ENCODE measurements around the gene NREP.

The NREP gene

DNA sequence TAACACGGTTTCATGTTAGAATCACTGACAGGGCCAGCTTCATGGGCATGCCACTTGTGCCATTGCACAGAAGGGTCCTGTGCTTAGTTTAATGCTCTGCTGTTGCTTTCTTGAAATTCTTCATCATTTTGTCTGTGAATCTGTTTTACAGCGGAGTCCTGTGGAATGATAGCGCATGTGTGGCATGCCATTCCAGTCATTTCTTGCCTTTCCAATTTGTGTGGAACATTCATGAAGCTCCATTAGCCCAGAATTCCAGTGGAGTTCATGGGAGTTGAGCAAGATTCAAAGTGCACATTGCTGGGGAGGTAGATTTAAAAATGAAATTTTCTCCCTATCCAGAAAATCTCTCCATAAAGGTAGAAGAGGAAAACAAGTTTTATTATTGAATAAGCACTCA lies 43.4 kb upstream of the NREP start:
- Histone ChIP-seq H3K14ac (ENCODE audit: low read length) (no peak overlapping the region), H3K27me3 (ENCODE audit: insufficient read depth, low read length) (no peaks in the 10 kb centered on the region), H2BK5ac (ENCODE audit: low read depth, low read length, poor library complexity) (no peak overlapping the region), H3K4me3 (ENCODE audit: low read depth, low read length) (no peak overlapping the region), H3K79me1 (ENCODE audit: low read length) (no peaks in the 10 kb centered on the region), H3K9me3 (ENCODE audit: insufficient read depth, low read depth, low read length) (no peaks in the 10 kb centered on the region), H3K23ac (ENCODE audit: low read length) (no peak overlapping the region), H3K4ac (ENCODE audit: low read depth, low read length) (no peak overlapping the region), H2BK12ac (ENCODE audit: low read length) (no peak overlapping the region), H2BK120ac (ENCODE audit: insufficient read depth, low read length, poor library complexity) (no peak overlapping the region), H2AK5ac (ENCODE audit: low read length) (no peak overlapping the region), H3K9ac (ENCODE audit: low read length) (no peak overlapping the region), H2AFZ (ENCODE audit: insufficient read depth, low read length, poor library complexity) (no peak overlapping the region), H4K91ac (ENCODE audit: low read depth, low read length) (no peak overlapping the region), H4K8ac (ENCODE audit: low read depth, low read length) (no peak overlapping the region), H3K36me3 (ENCODE audit: control insufficient read depth in 1 of 2, insufficient read depth in 2 of 2, low read length in 2 of 2) (no peaks in the 10 kb centered on the region), H3K4me2 (ENCODE audit: low read length) (no peak overlapping the region), H3K79me2 (ENCODE audit: control insufficient read depth, insufficient read depth, low read length, poor library complexity) (no peaks in the 10 kb centered on the region), H3K27ac (ENCODE audit: low read depth, low read length) (no peak overlapping the region), H3K4me1 (ENCODE audit: control insufficient read depth in 1 of 2, insufficient read depth in 2 of 2, low read length in 2 of 2) (peaks cover 0 to 3% of the 10 kb centered on the region in 2 experiments), H3K18ac (ENCODE audit: low read length) (no peak overlapping the region), H4K12ac (ENCODE audit: low read depth, low read length) (no peak overlapping the region)
- peak; percentile 52 to 82 for DNase-seq
- no CpG with 5 or more reads among the region's 3 CpGs for WGBS (ENCODE audit: extremely low coverage, insufficient coverage, insufficient read length)

GRCh38 chr5:111795142-111795541 lies 38.1 kb upstream of the NREP start:
- whole genome bisulfite sequencing (ENCODE audit: extremely low coverage, insufficient coverage, insufficient read length), result no CpG with 5 or more reads among the region's 1 CpG
- H3K4me2 ChIP-seq (ENCODE audit: low read length), result no peak overlapping the region

GRCh38 chr5:111792471-111793058 lies 35.6 kb upstream of the NREP start:
- H3K4me1 ChIP-seq (ENCODE audit: control insufficient read depth in 1 of 2, insufficient read depth in 2 of 2, low read length in 2 of 2), result no peaks in the 10 kb centered on the region
- DNase-seq, result no peak
- H3K79me1 ChIP-seq (ENCODE audit: low read length), result no peaks in the 10 kb centered on the region
- no peak overlapping the region for H2BK5ac ChIP-seq (ENCODE audit: low read depth, low read length, poor library complexity)
- no peak overlapping the region for H3K27ac ChIP-seq (ENCODE audit: low read depth, low read length)
- no peak overlapping the region for H4K12ac ChIP-seq (ENCODE audit: low read depth, low read length)
- no peak overlapping the region for H2BK120ac ChIP-seq (ENCODE audit: insufficient read depth, low read length, poor library complexity)
- no peaks in the 10 kb centered on the region for H3K79me2 ChIP-seq (ENCODE audit: control insufficient read depth, insufficient read depth, low read length, poor library complexity)
- H2BK12ac ChIP-seq (ENCODE audit: low read length), result no peak overlapping the region
- no peak overlapping the region for H3K14ac ChIP-seq (ENCODE audit: low read length)
- no peak overlapping the region for H3K4me3 ChIP-seq (ENCODE audit: low read depth, low read length)
- H4K8ac ChIP-seq (ENCODE audit: low read depth, low read length), result no peak overlapping the region
- H2AFZ ChIP-seq (ENCODE audit: insufficient read depth, low read length, poor library complexity), result no peak overlapping the region
- H2AK5ac ChIP-seq (ENCODE audit: low read length), result no peak overlapping the region
- no peak overlapping the region for H4K91ac ChIP-seq (ENCODE audit: low read depth, low read length)
- H3K27me3 ChIP-seq (ENCODE audit: insufficient read depth, low read length), result no peaks in the 10 kb centered on the region
- no peak overlapping the region for H3K4me2 ChIP-seq (ENCODE audit: low read length)
- WGBS (ENCODE audit: extremely low coverage, insufficient coverage, insufficient read length), result no CpG with 5 or more reads among the region's 4 CpGs
- no peak overlapping the region for H3K4ac ChIP-seq (ENCODE audit: low read depth, low read length)
- H3K23ac ChIP-seq (ENCODE audit: low read length), result no peak overlapping the region
- H3K18ac ChIP-seq (ENCODE audit: low read length), result no peak overlapping the region
- H3K9ac ChIP-seq (ENCODE audit: low read length), result no peak overlapping the region
- no peaks in the 10 kb centered on the region for H3K36me3 ChIP-seq (ENCODE audit: control insufficient read depth in 1 of 2, insufficient read depth in 2 of 2, low read length in 2 of 2)
- H3K9me3 ChIP-seq (ENCODE audit: insufficient read depth, low read depth, low read length), result no peaks in the 10 kb centered on the region

More at GRCh38 chr5:111795142-111795541, 38.1 kb upstream of the NREP start:
- Histone ChIP-seq H3K14ac (ENCODE audit: low read length) (no peak overlapping the region), H2AK5ac (ENCODE audit: low read length) (no peak overlapping the region), H3K4ac (ENCODE audit: low read depth, low read length) (no peak overlapping the region), H3K79me1 (ENCODE audit: low read length) (no peaks in the 10 kb centered on the region), H2BK12ac (ENCODE audit: low read length) (no peak overlapping the region), H4K91ac (ENCODE audit: low read depth, low read length) (no peak overlapping the region), H2BK120ac (ENCODE audit: insufficient read depth, low read length, poor library complexity) (no peak overlapping the region), H3K79me2 (ENCODE audit: control insufficient read depth, insufficient read depth, low read length, poor library complexity) (no peaks in the 10 kb centered on the region), H3K23ac (ENCODE audit: low read length) (no peak overlapping the region), H4K12ac (ENCODE audit: low read depth, low read length) (no peak overlapping the region), H3K27me3 (ENCODE audit: insufficient read depth, low read length) (no peaks in the 10 kb centered on the region), H3K18ac (ENCODE audit: low read length) (no peak overlapping the region), H2AFZ (ENCODE audit: insufficient read depth, low read length, poor library complexity) (no peak overlapping the region), H4K8ac (ENCODE audit: low read depth, low read length) (no peak overlapping the region), H3K4me3 (ENCODE audit: low read depth, low read length) (no peak overlapping the region), H3K9ac (ENCODE audit: low read length) (no peak overlapping the region), H3K36me3 (ENCODE audit: control insufficient read depth in 1 of 2, insufficient read depth in 2 of 2, low read length in 2 of 2) (no peaks in the 10 kb centered on the region), H3K27ac (ENCODE audit: low read depth, low read length) (no peak overlapping the region), H3K9me3 (ENCODE audit: insufficient read depth, low read depth, low read length) (no peaks in the 10 kb centered on the region), H2BK5ac (ENCODE audit: low read depth, low read length, poor library complexity) (no peak overlapping the region), H3K4me1 (ENCODE audit: control insufficient read depth in 1 of 2, insufficient read depth in 2 of 2, low read length in 2 of 2) (peaks cover 0 to under 1% of the 10 kb centered on the region in 2 experiments)
- no peak for DNase-seq

GRCh38 chr5:111790295-111790694 lies 33.3 kb upstream of the NREP start:
- no CpG with 5 or more reads among the region's 1 CpG for WGBS (ENCODE audit: extremely low coverage, insufficient coverage, insufficient read length)
- Histone ChIP-seq H3K14ac (ENCODE audit: low read length) (no peak overlapping the region), H3K4me2 (ENCODE audit: low read length) (no peak overlapping the region)

More at GRCh38 chr5:111790295-111790694, 33.3 kb upstream of the NREP start:
- no peak overlapping the region for H4K12ac ChIP-seq (ENCODE audit: low read depth, low read length)
- no peak overlapping the region for H2BK12ac ChIP-seq (ENCODE audit: low read length)
- H3K27me3 ChIP-seq (ENCODE audit: insufficient read depth, low read length), result no peaks in the 10 kb centered on the region
- H4K91ac ChIP-seq (ENCODE audit: low read depth, low read length), result no peak overlapping the region
- no peak overlapping the region for H3K9ac ChIP-seq (ENCODE audit: low read length)
- no peak overlapping the region for H3K18ac ChIP-seq (ENCODE audit: low read length)
- no peak overlapping the region for H3K4me3 ChIP-seq (ENCODE audit: low read depth, low read length)
- H3K4ac ChIP-seq (ENCODE audit: low read depth, low read length), result no peak overlapping the region
- H3K79me2 ChIP-seq (ENCODE audit: control insufficient read depth, insufficient read depth, low read length, poor library complexity), result no peaks in the 10 kb centered on the region
- DNase-seq, result no peak
- H3K36me3 ChIP-seq (ENCODE audit: control insufficient read depth in 1 of 2, insufficient read depth in 2 of 2, low read length in 2 of 2), result no peaks in the 10 kb centered on the region
- no peak overlapping the region for H3K27ac ChIP-seq (ENCODE audit: low read depth, low read length)
- no peak overlapping the region for H2AFZ ChIP-seq (ENCODE audit: insufficient read depth, low read length, poor library complexity)
- H2BK120ac ChIP-seq (ENCODE audit: insufficient read depth, low read length, poor library complexity), result no peak overlapping the region
- no peak overlapping the region for H2AK5ac ChIP-seq (ENCODE audit: low read length)
- H4K8ac ChIP-seq (ENCODE audit: low read depth, low read length), result no peak overlapping the region
- no peak overlapping the region for H2BK5ac ChIP-seq (ENCODE audit: low read depth, low read length, poor library complexity)
- H3K4me1 ChIP-seq (ENCODE audit: control insufficient read depth in 1 of 2, insufficient read depth in 2 of 2, low read length in 2 of 2), result no peaks in the 10 kb centered on the region
- H3K23ac ChIP-seq (ENCODE audit: low read length), result no peak overlapping the region
- no peaks in the 10 kb centered on the region for H3K79me1 ChIP-seq (ENCODE audit: low read length)
- H3K9me3 ChIP-seq (ENCODE audit: insufficient read depth, low read depth, low read length), result no peaks in the 10 kb centered on the region
